ENCODE measurements around the gene MAGEA9B.
"Not testable (repeated sequence)": the region's sequence is repeated elsewhere in the genome, so short reads cannot be mapped to it uniquely, and the experiment has no call there.

Gene MAGEA9B, protein sequence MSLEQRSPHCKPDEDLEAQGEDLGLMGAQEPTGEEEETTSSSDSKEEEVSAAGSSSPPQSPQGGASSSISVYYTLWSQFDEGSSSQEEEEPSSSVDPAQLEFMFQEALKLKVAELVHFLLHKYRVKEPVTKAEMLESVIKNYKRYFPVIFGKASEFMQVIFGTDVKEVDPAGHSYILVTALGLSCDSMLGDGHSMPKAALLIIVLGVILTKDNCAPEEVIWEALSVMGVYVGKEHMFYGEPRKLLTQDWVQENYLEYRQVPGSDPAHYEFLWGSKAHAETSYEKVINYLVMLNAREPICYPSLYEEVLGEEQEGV

GRCh38 chrX:149587359-149587758 lies at the start of gene MAGEA9B:
Gene MAGEA9B (minus strand): TSS chrX:149587459. CDS start chrX:149583179, 4,280 bp downstream.
- not testable (repeated sequence) for DNase-seq

DNA sequence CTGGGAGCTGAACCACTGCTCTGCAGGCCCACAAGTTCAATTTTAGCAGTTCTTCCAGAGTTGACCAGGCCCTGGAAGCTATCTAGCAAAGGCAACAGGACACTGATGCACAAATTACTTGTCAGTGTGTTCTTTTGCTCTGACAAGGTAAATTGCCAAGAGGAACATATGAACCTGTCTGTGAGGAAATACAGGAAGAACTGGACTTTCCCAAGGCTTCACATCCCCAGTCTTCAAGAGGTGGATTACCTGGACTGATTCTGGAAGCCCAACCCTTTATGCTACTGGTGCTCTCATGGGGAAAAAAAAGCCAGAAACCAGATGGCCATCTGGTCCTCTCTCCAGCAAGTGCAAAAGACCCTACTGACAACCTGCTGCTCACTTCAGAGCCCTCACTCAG lies 46.3 kb upstream of the MAGEA9B start:
- no peak for DNase-seq

- peak; percentile 55 to 57 for DNase-seq
Observed at GRCh38 chrX:149631234-149632165, 44.2 kb upstream of the MAGEA9B start, which contains the start of gene TMEM185A. Gene TMEM185A (minus strand): TSS chrX:149631792. CDS start chrX:149631580, 212 bp downstream.

- DNase-seq, result no peak
Observed at GRCh38 chrX:149630681-149631233, 43.5 kb upstream of the MAGEA9B start.

- no peak for DNase-seq
Observed at GRCh38 chrX:149629730-149630387, 42.6 kb upstream of the MAGEA9B start.

DNA sequence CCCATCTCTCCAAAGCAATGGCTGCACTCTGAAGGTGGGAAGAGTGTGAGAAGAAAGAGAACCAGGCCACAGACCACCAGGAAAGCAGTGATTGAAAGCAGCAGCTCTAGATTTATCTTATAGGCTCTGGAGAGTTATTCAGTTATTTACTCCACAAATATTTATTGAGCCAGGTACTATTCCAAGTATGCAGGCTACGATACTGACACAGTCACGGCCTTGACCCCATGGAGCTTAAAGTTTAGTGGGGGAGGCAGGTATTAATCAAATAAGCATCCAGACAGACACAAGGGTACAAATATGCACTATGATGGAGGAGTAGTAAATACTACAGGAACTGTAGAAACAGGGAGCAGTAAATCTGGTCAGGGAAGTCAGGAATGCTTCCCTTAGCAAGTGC lies 41.5 kb upstream of the MAGEA9B start:
- no peak for DNase-seq

- no peak for DNase-seq
Observed at GRCh38 chrX:149628280-149628679, 41.0 kb upstream of the MAGEA9B start.

DNA sequence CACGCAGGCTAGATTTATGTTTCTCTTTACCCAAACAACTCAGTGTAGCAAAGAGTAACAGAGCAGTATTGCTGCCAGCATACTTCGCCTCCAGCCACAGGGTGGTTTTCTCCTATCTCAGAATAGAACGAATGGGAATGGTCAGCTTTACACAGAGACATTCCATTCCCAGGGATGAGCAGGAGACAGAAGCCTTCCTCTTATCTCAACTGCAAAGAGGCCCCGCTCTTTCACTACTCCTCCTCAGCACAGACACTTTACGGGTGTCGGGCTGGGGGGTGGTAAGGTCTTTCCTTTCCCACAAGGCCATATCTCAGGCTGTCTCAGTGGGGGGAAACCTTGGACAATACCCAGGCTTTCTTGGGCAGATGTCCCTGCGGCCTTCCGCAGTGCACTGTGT lies 39.6 kb upstream of the MAGEA9B start:
- not testable (repeated sequence) for DNase-seq

DNA sequence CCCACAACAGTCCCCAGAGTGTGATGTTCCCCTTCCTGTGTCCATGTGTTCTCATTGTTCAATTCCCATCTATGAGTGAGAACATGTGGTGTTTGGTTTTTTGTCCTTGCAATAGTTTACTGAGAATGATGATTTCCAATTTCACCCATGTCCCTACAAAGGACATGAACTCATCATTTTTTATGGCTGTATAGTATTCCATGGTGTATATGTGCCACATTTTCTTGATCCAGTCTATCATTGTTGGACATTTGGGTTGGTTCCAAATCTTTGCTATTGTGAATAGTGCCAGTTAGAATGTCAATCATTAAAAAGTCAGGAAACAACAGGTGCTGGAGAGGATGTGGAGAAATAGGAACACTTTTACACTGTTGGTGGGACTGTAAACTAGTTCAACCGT lies 32.4 kb upstream of the MAGEA9B start:
- not testable (repeated sequence) for DNase-seq

DNA sequence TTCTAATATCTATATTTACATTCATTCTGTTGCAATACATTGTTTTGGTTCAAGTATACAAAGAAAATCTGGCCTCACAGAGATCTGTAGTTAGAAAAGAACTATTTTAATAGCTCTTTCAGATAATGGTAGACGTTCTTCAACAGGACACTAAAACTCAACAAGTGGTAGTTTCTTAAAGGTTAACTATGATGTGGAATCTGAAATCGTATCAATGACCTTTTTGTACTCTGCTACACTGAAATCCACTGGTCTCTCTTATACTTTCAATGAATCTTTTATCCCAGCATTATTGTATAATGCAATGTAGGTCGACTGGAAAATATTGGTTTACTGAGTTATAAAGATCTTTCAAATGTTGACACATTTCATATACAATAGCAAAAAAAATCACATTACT lies 31.6 kb upstream of the MAGEA9B start:
- DNase-seq, result no peak

DNA sequence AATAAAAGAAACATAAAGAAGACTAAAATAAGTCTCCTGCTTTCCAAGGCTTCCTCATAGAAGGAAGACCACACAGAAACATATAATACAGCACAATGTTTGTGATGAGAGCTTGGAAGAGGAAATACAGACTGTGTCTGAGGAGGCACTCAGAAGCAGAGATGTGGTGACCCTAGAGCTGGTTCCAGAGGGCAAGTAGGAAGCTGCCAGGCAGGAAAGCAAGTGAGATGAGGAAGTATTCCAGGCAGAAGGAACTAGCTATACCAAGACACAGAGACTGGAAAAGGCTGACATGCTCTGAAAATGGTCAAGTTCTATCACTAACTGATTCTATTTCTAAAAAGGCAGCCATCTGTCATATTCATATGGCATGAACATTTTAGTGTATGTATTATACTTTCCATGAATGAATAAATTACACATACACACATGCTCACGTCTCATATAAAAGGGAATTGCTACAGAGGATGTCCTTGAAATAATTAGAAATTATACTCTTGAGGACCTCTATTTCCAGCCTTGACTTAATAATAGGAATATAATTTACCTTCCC lies 24.4 kb upstream of the MAGEA9B start:
- no peak for DNase-seq

- DNase-seq, result no peak
Observed at GRCh38 chrX:149610511-149610910, 23.3 kb upstream of the MAGEA9B start.

- no peak for DNase-seq
Observed at GRCh38 chrX:149607699-149608098, 20.4 kb upstream of the MAGEA9B start.

GRCh38 chrX:149605248-149605885 lies 18.1 kb upstream of the MAGEA9B start:
- DNase-seq, result not testable (repeated sequence)

DNA sequence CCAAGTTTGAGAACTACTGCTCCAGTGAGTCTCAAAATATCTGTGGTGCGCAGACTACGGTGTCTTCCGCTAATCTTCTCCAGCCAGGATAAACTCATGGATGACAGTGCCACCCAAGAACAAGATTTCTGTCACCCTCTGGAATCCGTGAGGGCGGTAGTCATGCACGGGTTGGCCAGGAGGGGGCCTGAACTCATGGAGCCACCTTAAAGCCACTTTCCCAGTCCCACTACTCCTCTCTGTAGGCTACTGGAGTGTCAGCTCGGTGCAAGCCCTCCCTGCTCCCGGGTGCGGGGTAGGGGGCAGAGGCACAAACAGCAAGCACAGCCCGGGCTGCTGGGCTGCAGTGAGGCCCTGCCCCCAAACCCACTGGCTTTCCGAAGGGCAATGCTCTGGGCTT lies 11.3 kb upstream of the MAGEA9B start:
- DNase-seq, result not testable (repeated sequence)

DNA sequence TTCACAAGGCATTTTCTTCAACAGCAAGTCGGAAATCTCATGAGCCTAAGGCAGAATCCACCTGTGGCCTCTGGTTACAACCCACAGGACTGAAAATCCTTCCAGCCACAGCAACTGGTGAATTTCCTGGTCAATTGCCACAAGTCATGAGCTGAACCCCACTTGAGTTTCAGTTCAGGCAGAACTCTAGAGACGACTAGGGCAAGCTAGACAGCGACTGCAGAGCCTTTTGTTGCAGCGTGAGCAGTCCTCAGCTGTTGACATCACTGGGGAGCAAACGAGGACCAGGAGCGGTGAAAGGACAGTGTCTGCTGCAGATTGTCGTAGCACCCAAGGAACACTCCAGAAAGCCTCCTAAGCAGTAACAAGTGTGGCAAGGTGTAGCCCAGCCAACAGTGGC lies 8.7 kb upstream of the MAGEA9B start:
- not testable (repeated sequence) for DNase-seq

GRCh38 chrX:149595214-149595613 lies 8.0 kb upstream of the MAGEA9B start, which contains the start of gene HSFX2:
Gene HSFX2 (minus strand): TSS chrX:149595314. CDS start chrX:149594700, 614 bp downstream.
- not testable (repeated sequence) for DNase-seq

- not testable (repeated sequence) for DNase-seq
Observed at GRCh38 chrX:149590993-149591392, 3.7 kb upstream of the MAGEA9B start.

DNA sequence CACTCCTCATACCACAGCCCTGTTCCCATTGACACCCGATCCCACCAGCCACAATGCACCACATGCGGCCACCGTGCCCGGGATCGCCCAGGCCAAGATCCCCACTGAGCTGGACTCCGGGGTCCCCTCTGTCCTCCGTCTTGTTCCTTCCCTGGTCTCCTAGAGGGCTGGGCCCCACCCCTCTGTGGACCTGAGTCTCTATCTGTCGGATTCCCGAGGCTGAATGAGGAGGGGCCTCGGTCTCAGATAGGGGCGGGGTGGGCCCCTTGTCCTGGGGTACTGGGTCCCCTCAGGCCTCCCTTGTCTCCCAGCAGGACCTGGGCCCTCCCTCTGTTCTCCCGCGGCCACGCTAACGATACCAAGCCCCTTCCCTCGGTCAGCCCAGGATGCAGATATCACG lies 1.6 kb downstream of the MAGEA9B start:
- not testable (repeated sequence) for DNase-seq

DNA sequence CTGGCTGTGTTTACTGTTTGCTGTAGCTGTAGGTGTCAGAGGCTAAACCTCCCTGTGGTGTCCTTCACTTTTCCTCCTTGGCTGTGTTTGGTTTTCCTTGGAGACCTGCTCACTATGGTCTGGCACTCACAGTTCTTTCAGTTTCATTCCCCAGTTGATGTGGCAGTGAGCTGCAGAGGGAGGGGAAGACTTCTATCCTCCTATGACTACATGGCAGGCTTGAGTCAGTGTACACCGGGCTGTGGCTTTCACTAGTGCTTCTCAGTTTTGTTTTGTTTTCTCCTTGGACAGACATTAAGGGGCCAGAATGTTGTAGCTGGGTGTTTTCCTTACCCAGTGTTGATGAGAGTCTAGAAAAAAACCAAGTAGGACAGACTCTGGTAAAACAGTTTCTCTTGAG lies 13.8 kb downstream of the MAGEA9B start:
- DNase-seq, result not testable (repeated sequence)

- DNase-seq, result no peak
Observed at GRCh38 chrX:149572743-149573142, 14.5 kb downstream of the MAGEA9B start.

GRCh38 chrX:149571770-149572169 lies 15.5 kb downstream of the MAGEA9B start:
- DNase-seq, result no peak

All from stimulated activated CD4-positive, alpha-beta T cell treated with anti-CD3 and anti-CD28 coated beads, Interleukin-2, amount 100 ng/mL, for 48 hours (primary cell).